ENCODE measurements around the gene PIP4K2C.

- TF ChIP-seq MAZ (IDR thresholded peaks at IDR 0.05; ENCODE audit: borderline replicate concordance, low read depth, low read length) (no peak), CTCF (conservative IDR thresholded peaks at IDR 0.05; ENCODE audit: low read depth, low read length) (no peak), NFE2L2 (IDR thresholded peaks at IDR 0.05; ENCODE audit: low read depth, low read length) (no peak), RAD21 (IDR thresholded peaks at IDR 0.05; ENCODE audit: low read length) (no peak), POLR2A (IDR thresholded peaks at IDR 0.05; ENCODE audit: low read depth, low read length) (no peak), MXI1 (IDR thresholded peaks at IDR 0.05; ENCODE audit: borderline replicate concordance, low read depth, low read length) (no peak)
Measured at GRCh38 chr12:57614948-57615500, 24.0 kb downstream of the PIP4K2C start.

All from IMR-90 (cell line).